Lung (tissue), 12 donors: ENCODE measurements around the gene GRID1. TPM values are rescaled to one million over a fixed set of nuclear protein-coding genes. Genes with fewer than 3 reads are reported as not detected.

Experiments
- ATAC-seq: fragments of 200-7000 bp; cut with Tn5 transposase; one replicate; pipeline ENCODE4 v1.9.1; 2020; ENCODE audit warnings: moderate number of reproducible peaks; ENCODE audit not compliant: insufficient read depth, low FRiP score
- DNase-seq, 3 donors: peaks; one replicate each; pipeline ENCODE4 v3.0.0-alpha.2; 2013 to 2017
- H3K27ac ChIP-seq, 2 donors: one replicate each; pipeline ENCODE4 v1.5.1; 2013; ENCODE audit warnings: mild to moderate bottlenecking in 2 of 2, moderate library complexity in 2 of 2, control low read depth in 1 of 2, inconsistent platforms in 1 of 2, low read depth in 1 of 2, low read length in 1 of 2
- H3K27me3 ChIP-seq, 3 donors: one replicate each; pipeline ENCODE4 v1.5.1; 2013; ENCODE audit warnings: low read length in 2 of 3; ENCODE audit not compliant: control insufficient read depth in 3 of 3, insufficient read depth in 3 of 3
- H3K36me3 ChIP-seq, 4 donors: one replicate each; pipeline ENCODE4 v1.5.1; 2013; ENCODE audit warnings: low read length in 4 of 4, mild to moderate bottlenecking in 1 of 4, moderate library complexity in 1 of 4; ENCODE audit not compliant: control insufficient read depth in 4 of 4, insufficient read depth in 4 of 4
- H3K4me1 ChIP-seq, 5 donors: one replicate each; pipeline ENCODE4 v1.5.1; 2013; ENCODE audit warnings: low read length in 5 of 5, mild to moderate bottlenecking in 2 of 5, moderate library complexity in 1 of 5; ENCODE audit not compliant: control insufficient read depth in 5 of 5, insufficient read depth in 5 of 5
- H3K4me3 ChIP-seq: one replicate; pipeline ENCODE4 v1.5.1; 2013; ENCODE audit warnings: mild to moderate bottlenecking, control low read depth, moderate library complexity
- H3K9ac ChIP-seq, 2 donors: one replicate each; pipeline ENCODE4 v1.5.1; 2013; ENCODE audit warnings: low read length in 2 of 2, control low read depth in 1 of 2; ENCODE audit not compliant: insufficient read depth in 1 of 2
- H3K9me3 ChIP-seq, 4 donors: one replicate each; pipeline ENCODE4 v1.5.1; 2013; ENCODE audit warnings: low read length in 3 of 4, mild to moderate bottlenecking in 1 of 4, moderate library complexity in 1 of 4; ENCODE audit not compliant: control insufficient read depth in 4 of 4, insufficient read depth in 3 of 4
- CTCF ChIP-seq: IDR thresholded peaks from 2 replicates; pipeline ENCODE4 v1.5.1; 2012; ENCODE audit warnings: mild to moderate bottlenecking; ENCODE audit errors: control extremely low read depth, extremely low read depth
- WGBS, 2 donors: extraction: QIAGEN DNeasy Blood & Tissue Kit; methylation state at CpG; one replicate each; pipeline ENCODE4 v1.1.7; 2013; 5-methylcytosine and 5-hydroxymethylcytosine counted together
- polyA plus RNA-seq, 2 donors: library from polyadenylated mRNA; stranded (reverse); fragments of 200-250 nt; gene quantifications; one replicate each; pipeline ENCODE4 v1.2.1, GENCODE V29; 2013
- total RNA-seq, 2 donors: library from RNA; depleted of rRNA in 1 of 2; stranded (reverse); fragments of >200 nt in 1 of 2; gene quantifications; one replicate each; pipeline ENCODE4 v1.2.1, GENCODE V29; 2014 to 2021
- donor health status: control.
- donor health status: control.
- donor health status: Bipolar disorder and iron deficiency.
- donor health status: healthy.
- donor health status: DM: yes; HTN: yes; CAD: no.

The GRID1 gene
- total and polyA plus RNA-seq, 4 donors: 1.1 to 3.6 (median 2.2) TPM

GRCh38 chr10:86362129-86362527, 4.5 kb downstream of the GRID1 start:
- DNase-seq: peak in 1 of 3 donors; percentile 6
- ATAC-seq: no peak
- no peak for TF ChIP-seq CTCF
- Histone ChIP-seq H3K4me1 (peaks cover 0 to 28% (median 12%) of the 10 kb centered on the region in 5 donors), H3K36me3 (no peaks in the 10 kb centered on the region), H3K27me3 (peaks cover 0 to 60% (median 39%) of the 10 kb centered on the region in 3 donors), H3K27ac (no peak overlapping the region), H3K9ac (no peak overlapping the region), H3K4me3 (no peak overlapping the region), H3K9me3 (peaks cover 0 to 4% (median 0%) of the 10 kb centered on the region in 4 donors)
- WGBS, 2 donors: 91 to 92% methylated on average over 2 of the region's 2 CpGs

DNA sequence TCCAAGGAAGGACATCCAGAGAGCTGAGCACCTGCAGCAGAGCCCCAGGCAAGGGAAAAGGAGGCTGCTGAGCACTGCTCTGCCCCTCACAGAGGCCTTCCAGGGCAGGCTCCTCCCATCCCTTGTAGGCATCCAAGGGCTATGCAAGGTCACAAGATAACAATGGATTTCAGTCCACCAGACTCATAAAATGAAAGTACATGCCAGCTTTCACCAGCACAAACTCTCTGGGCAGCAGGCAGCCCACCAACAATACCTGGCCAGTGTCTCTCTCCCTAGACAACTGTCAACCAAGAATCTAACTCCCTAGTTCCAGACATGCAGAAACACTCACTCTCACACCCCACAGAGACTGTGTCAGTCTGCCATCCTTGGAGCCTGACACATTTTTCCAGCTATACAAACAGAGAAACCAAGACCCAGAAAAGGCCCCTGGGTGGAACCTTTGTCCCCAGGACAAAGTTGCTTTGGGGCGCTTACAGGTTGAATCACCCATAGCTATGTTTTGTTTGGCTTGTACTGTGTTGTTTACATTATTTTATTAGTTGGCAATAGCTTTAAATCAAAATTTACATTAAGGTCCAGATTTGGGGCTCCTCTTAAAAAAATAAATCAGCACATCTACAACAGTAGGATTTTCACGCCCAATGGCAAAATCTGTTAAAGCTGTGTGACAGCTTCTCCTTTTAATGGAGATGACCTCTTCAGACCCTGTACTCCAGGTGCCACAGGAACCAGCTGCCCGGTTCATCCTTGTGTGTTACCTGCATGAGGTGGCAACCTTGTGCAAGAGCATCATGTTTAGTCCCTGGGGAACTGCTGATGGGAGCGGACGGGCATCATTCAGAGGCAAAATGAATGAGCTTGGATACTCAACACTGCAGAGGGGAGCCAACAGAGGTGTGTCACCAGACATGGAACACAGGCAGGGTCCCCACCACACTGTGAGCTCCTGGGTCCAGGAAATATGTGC, 5.2 kb downstream of the GRID1 start:
- ATAC-seq (no peak), DNase-seq (peak in 1 of 3 donors; percentile 7)
- Histone ChIP-seq H3K9ac (no peak overlapping the region), H3K4me1 (peaks cover 0 to 26% (median 14%) of the 10 kb centered on the region in 5 donors), H3K9me3 (peaks cover 0 to 4% (median 0%) of the 10 kb centered on the region in 4 donors), H3K36me3 (no peaks in the 10 kb centered on the region), H3K27me3 (peaks cover 0 to 60% (median 39%) of the 10 kb centered on the region in 3 donors), H3K4me3 (no peak overlapping the region), H3K27ac (peak overlapping the region in 1 of 2 donors; percentile 28)
- WGBS, 2 donors: 93 to 95% methylated on average over 5 of the region's 5 CpGs
- TF ChIP-seq CTCF: no peak

DNA sequence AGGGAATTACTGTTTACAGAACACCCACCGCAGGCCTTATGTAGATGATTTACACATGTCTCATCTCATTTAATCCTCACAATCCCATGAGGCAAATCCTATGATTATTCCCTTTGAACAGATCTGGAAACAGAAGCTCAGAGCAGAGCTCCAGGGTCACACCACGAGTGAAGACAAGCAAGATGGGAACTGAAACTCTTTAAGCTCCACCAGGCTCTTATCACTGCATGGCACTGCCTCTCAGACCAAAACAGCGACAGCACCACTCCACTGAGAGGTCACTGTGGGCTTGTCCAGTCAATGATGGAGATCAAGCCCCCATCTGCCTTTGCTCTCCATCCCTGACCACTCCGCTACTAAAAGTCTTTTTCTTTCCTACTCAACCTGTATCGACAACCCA, 5.9 kb downstream of the GRID1 start:
- H3K27ac ChIP-seq: no peak overlapping the region
- no peak for TF ChIP-seq CTCF
- no peaks in the 10 kb centered on the region for H3K36me3 ChIP-seq
- WGBS, 2 donors: 82 to 87% methylated on average over 5 of the region's 5 CpGs
- H3K4me3 ChIP-seq: no peak overlapping the region
- no peak overlapping the region for H3K9ac ChIP-seq
- ATAC-seq: no peak
- peaks cover 0 to 32% (median 14%) of the 10 kb centered on the region in 5 donors for H3K4me1 ChIP-seq
- peaks cover 0 to 5% (median 0%) of the 10 kb centered on the region in 4 donors for H3K9me3 ChIP-seq
- H3K27me3 ChIP-seq: peaks cover 0 to 58% (median 38%) of the 10 kb centered on the region in 3 donors
- DNase-seq: peak in 1 of 3 donors; percentile 2
